HepG2 (cell line): ENCODE measurements around the gene PLGRKT. TPM values are rescaled to one million over a fixed set of nuclear protein-coding genes. Genes with fewer than 3 reads are reported as not detected.

Experiments used
- ATAC-seq: fragments of 200-7000 bp; cut with Tn5 transposase; 3 replicates; pipeline ENCODE4 v1.9.1; 2020; ENCODE audit warnings: mild to moderate bottlenecking, moderate library complexity
- BruUV-seq: library from RNA; stranded (reverse); fragments of 400-500 nt; replicated peaks from 2 replicates; lab custom pipeline; 2021; lab: Mats Ljungman, UMichigan
- CTCF ChIA-PET: fragments of 300-600 bp; formaldehyde crosslinking; extraction: SDS; loops from one replicate; lab custom pipeline; 2021; ENCODE audit warnings: low total read pairs, inconsistent platforms, low intra/inter-chr PET ratio; lab: Yijun Ruan, JAX
- POLR2A ChIA-PET: fragments of 350-600 bp; sonication (Branson Sonifier 250); formaldehyde crosslinking; loops from one replicate; lab custom pipeline; 2020; ENCODE audit warnings: antibody characterized with exemption, inconsistent platforms; lab: Yijun Ruan, JAX
- DNase-seq: peaks from one replicate; pipeline ENCODE4 v3.0.0-alpha.2; 2015; ENCODE audit warnings: low spot score
- FAIRE-seq: peaks from 3 replicates; lab custom pipeline; 2011; peaks lifted over from hg19 to GRCh38; lab: Jason Lieb, UNC
- H2AFZ ChIP-seq: one replicate; pipeline ENCODE4 v1.6.1; 2011; ENCODE audit warnings: low read length, inconsistent platforms
- H3K27ac ChIP-seq: fragments of 300-600 bp; 3 replicates; pipeline ENCODE4 v1.8.0; 2011; ENCODE audit warnings: mixed run types, mild to moderate bottlenecking, mixed read lengths, low read length, inconsistent platforms; ENCODE audit not compliant: insufficient read depth; ENCODE audit errors: extremely low read length
- H3K27me3 ChIP-seq, 2 experiments: fragments of 200-600 bp in 1 of 2; 2 replicates in 1 of 2; 3 replicates in 1 of 2; pipeline versions ENCODE4 v1.6.0 to v1.8.0; 2011; ENCODE audit warnings: low read length in 2 of 2, mild to moderate bottlenecking in 2 of 2, moderate library complexity in 2 of 2, inconsistent platforms in 1 of 2; ENCODE audit not compliant: insufficient read depth in 2 of 2, control insufficient read depth in 1 of 2
- H3K36me3 ChIP-seq, 2 experiments: fragments of 200-600 bp in 1 of 2; replicated peaks in 1 of 2; 2 replicates in 1 of 2; 3 replicates in 1 of 2; pipeline versions ENCODE4 v1.5.1 to v1.8.0; 2011; ENCODE audit warnings: low read length in 2 of 2, inconsistent platforms in 1 of 2; ENCODE audit not compliant: insufficient read depth in 2 of 2, control insufficient read depth in 1 of 2
- H3K4me1 ChIP-seq: 2 replicates; pipeline ENCODE4 v1.5.1; 2012; ENCODE audit warnings: low read length, inconsistent platforms; ENCODE audit not compliant: insufficient read depth
- H3K4me2 ChIP-seq: 2 replicates; pipeline ENCODE4 v1.6.0; 2011; ENCODE audit warnings: low read depth, low read length, inconsistent platforms
- H3K4me3 ChIP-seq, 3 experiments: fragments of 200-600 bp in 1 of 3; sonication (generic), shearing (Covaris generic) in 1 of 3; replicated peaks in 1 of 3; 2 replicates each; pipeline ENCODE4 v1.5.1; 2011 to 2016; ENCODE audit warnings: low read length in 3 of 3, inconsistent platforms in 2 of 3, low read depth in 2 of 3, mild to moderate bottlenecking in 2 of 3, control low read depth in 1 of 3, mixed read lengths in 1 of 3; ENCODE audit not compliant: insufficient read depth in 1 of 3
- H3K79me2 ChIP-seq: one replicate; pipeline ENCODE4 v1.6.1; 2011; ENCODE audit warnings: low read length, inconsistent platforms; ENCODE audit not compliant: insufficient read depth
- H3K9ac ChIP-seq: 2 replicates; pipeline ENCODE4 v1.6.0; 2011; ENCODE audit warnings: mild to moderate bottlenecking, low read depth, low read length, inconsistent platforms; ENCODE audit not compliant: insufficient read depth
- H3K9me3 ChIP-seq: 2 replicates; pipeline ENCODE4 v1.5.1; 2012; ENCODE audit warnings: mild to moderate bottlenecking, low read length
- H4K20me1 ChIP-seq: 2 replicates; pipeline ENCODE4 v1.6.0; 2011; ENCODE audit warnings: inconsistent platforms, mild to moderate bottlenecking, low read length, moderate library complexity; ENCODE audit not compliant: insufficient read depth
- HDAC2 ChIP-seq: sonication (generic); formaldehyde crosslinking; IDR thresholded peaks from 2 replicates; pipeline ENCODE4 v1.4.0; 2020; ENCODE audit warnings: missing genetic modification reagents
- IRF2 ChIP-seq: IDR thresholded peaks from 2 replicates; pipeline ENCODE4 v1.6.1; 2018; ENCODE audit warnings: missing genetic modification reagents, missing compliant biosample characterization
- ZNF460 ChIP-seq: sonication (generic); formaldehyde crosslinking; IDR thresholded peaks from 2 replicates; pipeline ENCODE4 v1.5.1; 2020; ENCODE audit warnings: missing genetic modification reagents, mild to moderate bottlenecking, borderline replicate concordance
- ZSCAN21 ChIP-seq: sonication (generic); formaldehyde crosslinking; IDR thresholded peaks from 2 replicates; pipeline ENCODE4 v1.8.0; 2022; ENCODE audit warnings: mild to moderate bottlenecking, missing genetic modification reagents, moderate library complexity, borderline replicate concordance
- WGBS: methylation state at CpG from one replicate; pipeline ENCODE4 v1.1.6; 2017; ENCODE audit warnings: low lambda C conversion rate; 5-methylcytosine and 5-hydroxymethylcytosine counted together
- in situ Hi-C: cut with HindIII; loops from 2 replicates; pipeline ENCODE4 v1.10.0; 2017; ENCODE audit warnings: low pct_unique_long_range_greater_than_20kb; ENCODE audit not compliant: extremely low pct_ligation_motif_present
- intact Hi-C: fragments of 100-400 bp; cut with micrococcal nuclease; formaldehyde crosslinking; loops from one replicate; pipeline ENCODE4 v1.10.0; 2022; ENCODE audit not compliant: unreplicated experiment
- polyA plus RNA-seq, 8 experiments: library from polyadenylated mRNA; depleted of rRNA in 3 of 8; stranded (reverse) in 7 of 8; unstranded in 1 of 8; fragments of >200 nt; fragmentation: Illumina TruSeq in 4 of 8; extraction: Trizol in 4 of 8; gene quantifications; 2 replicates each; pipeline versions ENCODE4 v1.2.1 to v1.2.3, GENCODE V29; 2011 to 2016; ENCODE audit warnings: low read depth in 4 of 8, missing spikeins in 1 of 8, mixed read lengths in 1 of 8; ENCODE audit not compliant: insufficient read depth in 1 of 8
- total RNA-seq, 5 experiments: library from RNA; depleted of rRNA; stranded (reverse); fragments of >200 nt; fragmentation: Illumina TruSeq; extraction: Trizol; gene quantifications; 2 replicates each; pipeline ENCODE4 v1.2.3, GENCODE V29; 2016; ENCODE audit warnings: low read depth in 1 of 5
- TF ChIP-seq, protein P1 (sequence below): IDR thresholded peaks from 2 replicates; pipeline ENCODE4 v1.6.1; 2012; ENCODE audit warnings: low read depth, low read length, improper control_type of control experiment

The PLGRKT gene
- total and polyA plus RNA-seq, 2 of the 13 experiments (the other 11 are each of a cell fraction or from before 2014, with no cell fraction given), result 5.0 to 15.8 TPM

DNA sequence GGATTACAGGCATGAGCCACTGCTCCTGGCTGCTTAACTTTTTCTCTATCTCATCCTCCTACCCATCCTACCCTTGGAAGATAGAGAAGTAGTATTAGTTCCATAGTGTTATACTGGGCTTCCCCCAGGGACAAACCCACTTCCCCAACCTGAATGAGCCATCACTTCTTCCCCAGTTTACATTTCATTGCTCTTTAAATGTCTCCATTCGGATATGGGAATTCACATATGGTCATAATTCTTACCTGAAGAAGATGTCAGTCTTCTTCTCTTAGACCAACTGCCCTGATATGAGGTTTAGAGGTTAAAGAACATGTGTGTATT is 14.5 kb upstream of the PLGRKT start:
- Histone ChIP-seq H2AFZ (no peak overlapping the region), H3K4me3 (no peak overlapping the region), H3K9ac (no peak overlapping the region), H3K27me3 (peaks cover 0 to 4% of the 10 kb centered on the region in 2 experiments; a peak in 1 of 5 replicates), H3K4me2 (no peak overlapping the region), H3K9me3 (no peaks in the 10 kb centered on the region), H4K20me1 (no peaks in the 10 kb centered on the region), H3K4me1 (peaks cover 8% of the 10 kb centered on the region), H3K36me3 (no peaks in the 10 kb centered on the region), H3K27ac (no peak overlapping the region), H3K79me2 (no peaks in the 10 kb centered on the region)
- in situ Hi-C loops (no loop called here), intact Hi-C loops (loop anchor here (5.0 kb wide), 1 partner anchor 320 kb away; no protein-coding TSS in a partner anchor)
- no TSS peak for BruUV-seq
- ChIA-PET CTCF (no interaction called here), POLR2A (no interaction called here)
- no peak for FAIRE-seq
- 44% methylated on average over 1 of the region's 1 CpG for WGBS
- TF ChIP-seq IRF2 (CRISPR knock-in tag), result no peak
- TF ChIP-seq HDAC2 (CRISPR knock-in tag), result no peak
- TF ChIP-seq, protein P1, sequence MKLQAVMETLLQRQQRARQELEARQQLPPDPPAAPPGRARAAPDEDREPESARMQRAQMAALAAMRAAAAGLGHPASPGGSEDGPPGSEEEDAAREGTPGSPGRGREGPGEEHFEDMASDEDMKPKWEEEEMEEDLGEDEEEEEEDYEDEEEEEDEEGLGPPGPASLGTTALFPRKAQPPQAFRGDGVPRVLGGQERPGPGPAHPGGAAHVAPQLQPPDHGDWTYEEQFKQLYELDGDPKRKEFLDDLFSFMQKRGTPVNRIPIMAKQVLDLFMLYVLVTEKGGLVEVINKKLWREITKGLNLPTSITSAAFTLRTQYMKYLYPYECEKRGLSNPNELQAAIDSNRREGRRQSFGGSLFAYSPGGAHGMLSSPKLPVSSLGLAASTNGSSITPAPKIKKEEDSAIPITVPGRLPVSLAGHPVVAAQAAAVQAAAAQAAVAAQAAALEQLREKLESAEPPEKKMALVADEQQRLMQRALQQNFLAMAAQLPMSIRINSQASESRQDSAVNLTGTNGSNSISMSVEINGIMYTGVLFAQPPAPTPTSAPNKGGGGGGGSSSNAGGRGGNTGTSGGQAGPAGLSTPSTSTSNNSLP, result no peak
- TF ChIP-seq ZNF460 (CRISPR knock-in tag), result no peak
- TF ChIP-seq ZSCAN21 (CRISPR knock-in tag), result no peak
- no peak for DNase-seq
- no peak for ATAC-seq
